Measurements from ENCODE around the gene MPRIP.

Gene MPRIP

DNA sequence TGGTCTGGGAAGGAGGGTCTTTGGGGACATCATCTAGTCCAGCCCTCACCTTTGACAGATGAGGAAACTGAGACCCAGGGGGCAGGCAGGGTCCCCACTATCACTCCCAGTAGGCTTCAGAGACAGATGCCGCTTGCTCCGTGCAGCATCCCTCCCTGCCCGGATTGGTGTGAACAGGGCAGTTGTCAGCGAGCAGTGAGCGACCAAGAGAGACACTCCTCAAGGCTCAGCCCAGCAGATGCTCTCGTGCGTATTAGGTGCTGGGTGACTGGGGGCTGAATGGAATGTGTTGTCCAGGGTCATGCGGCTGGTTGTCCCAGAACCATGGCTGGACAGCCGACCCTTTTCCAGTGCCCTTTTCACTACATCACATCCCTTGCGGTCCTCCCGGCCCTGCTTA lies 49.0 kb downstream of the MPRIP start:
- no peak for DNase-seq
- Histone ChIP-seq H3K4ac (ENCODE audit: low read depth, low read length) (no peak overlapping the region), H3K27ac (ENCODE audit: low read depth, low read length) (no peak overlapping the region), H2AK5ac (ENCODE audit: low read length) (no peak overlapping the region), H3K4me1 (ENCODE audit: control insufficient read depth in 1 of 2, insufficient read depth in 2 of 2, low read length in 2 of 2) (peaks cover 9% of the 10 kb centered on the region in 2 experiments), H3K4me2 (ENCODE audit: low read length) (no peak overlapping the region), H2BK5ac (ENCODE audit: low read depth, low read length, poor library complexity) (no peak overlapping the region), H2BK12ac (ENCODE audit: low read length) (no peak overlapping the region), H3K36me3 (ENCODE audit: control insufficient read depth in 1 of 2, insufficient read depth in 2 of 2, low read length in 2 of 2) (peaks cover 36 to 44% of the 10 kb centered on the region in 2 experiments), H3K14ac (ENCODE audit: low read length) (no peak overlapping the region), H4K8ac (ENCODE audit: low read depth, low read length) (no peak overlapping the region), H4K12ac (ENCODE audit: low read depth, low read length) (no peak overlapping the region), H2BK120ac (ENCODE audit: insufficient read depth, low read length, poor library complexity) (no peak overlapping the region), H3K23ac (ENCODE audit: low read length) (no peak overlapping the region), H3K9me3 (ENCODE audit: insufficient read depth, low read depth, low read length) (peaks cover 5% of the 10 kb centered on the region), H3K18ac (ENCODE audit: low read length) (no peak overlapping the region), H3K79me1 (ENCODE audit: low read length) (no peaks in the 10 kb centered on the region), H3K4me3 (ENCODE audit: low read depth, low read length) (no peak overlapping the region), H3K9ac (ENCODE audit: low read length) (no peak overlapping the region), H2AFZ (ENCODE audit: insufficient read depth, low read length, poor library complexity) (no peak overlapping the region), H3K27me3 (ENCODE audit: insufficient read depth, low read length) (no peaks in the 10 kb centered on the region), H3K79me2 (ENCODE audit: control insufficient read depth, insufficient read depth, low read length, poor library complexity) (peaks cover 7% of the 10 kb centered on the region), H4K91ac (ENCODE audit: low read depth, low read length) (no peak overlapping the region)
- WGBS (ENCODE audit: extremely low coverage, insufficient coverage, insufficient read length): no CpG with 5 or more reads among the region's 11 CpGs

DNA sequence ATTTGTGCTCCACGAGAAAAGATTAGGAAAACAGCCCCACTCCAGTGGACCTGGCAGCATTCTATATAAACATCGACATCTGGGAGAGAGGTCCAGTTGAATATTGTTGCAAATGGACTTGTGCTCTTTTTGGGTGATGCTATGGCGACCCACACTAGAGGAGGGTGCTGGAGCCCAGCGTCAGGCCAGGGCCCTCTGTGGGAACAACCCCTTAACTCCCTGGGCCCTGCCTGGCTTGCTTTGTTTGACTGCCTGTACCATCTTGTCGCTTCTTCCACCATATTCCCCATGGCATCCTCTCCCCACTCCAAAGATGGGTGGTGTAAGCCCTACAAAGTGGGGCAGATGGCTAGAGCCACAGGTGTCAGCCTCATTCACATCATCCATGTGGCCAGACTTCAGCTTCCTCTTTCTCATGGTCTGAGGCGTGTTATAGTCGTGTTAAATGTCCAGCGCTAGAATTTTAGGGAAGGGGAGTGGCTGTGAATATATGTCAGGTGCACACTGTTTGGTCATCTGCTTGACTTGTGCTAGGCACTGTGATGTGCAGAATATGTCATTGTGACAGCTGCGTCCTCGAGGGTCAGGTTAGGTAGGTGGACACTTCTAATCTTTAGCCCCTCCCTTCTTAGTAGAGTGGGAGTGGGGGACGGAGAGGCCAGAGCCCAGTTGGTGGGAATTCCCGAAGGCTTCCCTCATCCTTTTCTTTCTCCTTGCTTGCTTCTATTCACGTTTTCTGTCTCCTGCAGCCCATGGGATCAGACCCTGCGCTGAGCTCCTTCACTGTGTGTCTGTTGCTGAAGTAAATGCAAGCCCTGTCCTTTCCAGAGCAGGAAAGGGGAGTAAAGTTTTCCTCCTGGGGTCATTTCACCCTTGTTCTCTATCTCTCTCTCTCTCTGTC lies 49.8 kb downstream of the MPRIP start:
- no peak overlapping the region for H3K14ac ChIP-seq (ENCODE audit: low read length)
- no peak overlapping the region for H3K4me2 ChIP-seq (ENCODE audit: low read length)
- no peak overlapping the region for H4K8ac ChIP-seq (ENCODE audit: low read depth, low read length)
- H3K79me1 ChIP-seq (ENCODE audit: low read length): no peaks in the 10 kb centered on the region
- H3K9ac ChIP-seq (ENCODE audit: low read length): no peak overlapping the region
- H2AK5ac ChIP-seq (ENCODE audit: low read length): no peak overlapping the region
- H4K12ac ChIP-seq (ENCODE audit: low read depth, low read length): no peak overlapping the region
- H3K27ac ChIP-seq (ENCODE audit: low read depth, low read length): no peak overlapping the region
- peaks cover 37 to 40% of the 10 kb centered on the region in 2 experiments for H3K36me3 ChIP-seq (ENCODE audit: control insufficient read depth in 1 of 2, insufficient read depth in 2 of 2, low read length in 2 of 2)
- no peak for DNase-seq
- no peak overlapping the region for H3K4ac ChIP-seq (ENCODE audit: low read depth, low read length)
- peaks cover 8% of the 10 kb centered on the region for H3K79me2 ChIP-seq (ENCODE audit: control insufficient read depth, insufficient read depth, low read length, poor library complexity)
- peaks cover 9 to 13% of the 10 kb centered on the region in 2 experiments for H3K4me1 ChIP-seq (ENCODE audit: control insufficient read depth in 1 of 2, insufficient read depth in 2 of 2, low read length in 2 of 2)
- H2AFZ ChIP-seq (ENCODE audit: insufficient read depth, low read length, poor library complexity): no peak overlapping the region
- H2BK5ac ChIP-seq (ENCODE audit: low read depth, low read length, poor library complexity): no peak overlapping the region
- no peak overlapping the region for H3K18ac ChIP-seq (ENCODE audit: low read length)
- no peak overlapping the region for H3K4me3 ChIP-seq (ENCODE audit: low read depth, low read length)
- H3K23ac ChIP-seq (ENCODE audit: low read length): no peak overlapping the region
- no peak overlapping the region for H4K91ac ChIP-seq (ENCODE audit: low read depth, low read length)
- WGBS (ENCODE audit: extremely low coverage, insufficient coverage, insufficient read length): no CpG with 5 or more reads among the region's 14 CpGs
- H2BK120ac ChIP-seq (ENCODE audit: insufficient read depth, low read length, poor library complexity): no peak overlapping the region
- no peak overlapping the region for H2BK12ac ChIP-seq (ENCODE audit: low read length)
- no peaks in the 10 kb centered on the region for H3K27me3 ChIP-seq (ENCODE audit: insufficient read depth, low read length)
- peaks cover 5% of the 10 kb centered on the region for H3K9me3 ChIP-seq (ENCODE audit: insufficient read depth, low read depth, low read length)

DNA sequence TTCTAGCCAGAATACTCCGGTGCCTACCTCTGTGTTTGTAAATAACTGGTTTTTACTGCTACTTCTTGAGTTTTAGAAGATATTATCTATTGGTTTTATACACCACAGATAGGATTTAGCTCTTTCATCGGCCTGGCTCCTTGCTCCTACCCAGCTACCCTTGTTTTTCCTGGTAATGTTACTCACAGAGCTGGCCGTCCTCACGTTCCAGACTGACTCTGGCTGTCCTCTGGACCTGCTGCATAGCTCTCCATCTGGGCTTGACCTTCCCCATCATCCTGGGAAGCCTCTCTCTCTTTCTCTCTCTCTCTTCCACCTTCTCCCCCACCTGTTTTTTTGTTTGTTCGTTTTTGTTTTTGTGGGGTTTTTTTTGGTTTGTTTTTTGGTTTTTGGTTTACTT lies 51.5 kb downstream of the MPRIP start:
- Histone ChIP-seq H4K91ac (ENCODE audit: low read depth, low read length) (no peak overlapping the region), H4K8ac (ENCODE audit: low read depth, low read length) (no peak overlapping the region), H3K23ac (ENCODE audit: low read length) (no peak overlapping the region), H3K27ac (ENCODE audit: low read depth, low read length) (no peak overlapping the region), H3K4me2 (ENCODE audit: low read length) (no peak overlapping the region), H3K36me3 (ENCODE audit: control insufficient read depth in 1 of 2, insufficient read depth in 2 of 2, low read length in 2 of 2) (peaks cover 31 to 33% of the 10 kb centered on the region in 2 experiments), H3K9me3 (ENCODE audit: insufficient read depth, low read depth, low read length) (peaks cover 5% of the 10 kb centered on the region), H2BK5ac (ENCODE audit: low read depth, low read length, poor library complexity) (no peak overlapping the region), H4K12ac (ENCODE audit: low read depth, low read length) (no peak overlapping the region), H3K4me1 (ENCODE audit: control insufficient read depth in 1 of 2, insufficient read depth in 2 of 2, low read length in 2 of 2) (peaks cover 14 to 20% of the 10 kb centered on the region in 2 experiments), H3K79me1 (ENCODE audit: low read length) (no peaks in the 10 kb centered on the region), H3K27me3 (ENCODE audit: insufficient read depth, low read length) (no peaks in the 10 kb centered on the region), H3K4me3 (ENCODE audit: low read depth, low read length) (no peak overlapping the region), H3K14ac (ENCODE audit: low read length) (no peak overlapping the region), H3K4ac (ENCODE audit: low read depth, low read length) (no peak overlapping the region), H2BK120ac (ENCODE audit: insufficient read depth, low read length, poor library complexity) (no peak overlapping the region), H2AFZ (ENCODE audit: insufficient read depth, low read length, poor library complexity) (no peak overlapping the region), H3K9ac (ENCODE audit: low read length) (no peak overlapping the region), H3K18ac (ENCODE audit: low read length) (no peak overlapping the region), H2BK12ac (ENCODE audit: low read length) (no peak overlapping the region), H3K79me2 (ENCODE audit: control insufficient read depth, insufficient read depth, low read length, poor library complexity) (peaks cover 13% of the 10 kb centered on the region), H2AK5ac (ENCODE audit: low read length) (no peak overlapping the region)
- WGBS (ENCODE audit: extremely low coverage, insufficient coverage, insufficient read length): no CpG with 5 or more reads among the region's 5 CpGs
- DNase-seq: no peak

DNA sequence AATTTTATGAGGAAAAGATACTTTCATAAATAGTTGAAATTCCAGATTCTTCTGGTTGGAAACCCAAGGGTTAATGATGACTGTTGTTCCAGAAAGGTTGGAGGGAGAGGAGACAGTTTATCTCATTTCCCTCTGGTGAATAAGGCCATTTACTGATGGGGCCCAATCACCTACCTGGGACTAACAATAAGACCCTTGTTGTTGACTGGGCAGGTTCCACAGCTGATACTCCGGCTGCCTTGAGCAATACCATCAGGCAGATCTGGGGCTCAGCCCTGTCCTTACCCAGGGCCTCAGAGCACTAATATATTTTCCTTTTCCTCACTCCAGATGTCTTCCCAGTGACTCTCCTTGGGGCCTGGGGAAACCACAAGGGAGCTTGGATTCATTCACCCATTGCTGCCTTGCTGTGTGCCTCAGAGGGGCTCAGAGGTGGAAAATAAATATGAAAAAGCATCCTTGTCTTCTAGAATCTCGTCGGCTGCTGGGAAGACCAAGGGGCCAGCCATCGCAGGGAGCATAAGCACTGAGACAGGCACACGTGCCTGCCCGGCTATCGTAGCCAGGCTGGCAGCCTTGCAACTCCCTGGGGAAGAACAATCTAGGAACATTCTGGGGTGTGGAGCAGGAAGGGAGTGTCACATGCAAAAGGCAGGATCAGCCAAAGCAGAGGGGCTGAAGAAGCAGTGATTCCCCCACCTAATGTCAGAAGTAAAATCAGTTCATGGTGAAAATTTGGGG lies 54.4 kb downstream of the MPRIP start:
- Histone ChIP-seq H3K18ac (ENCODE audit: low read length) (peak overlapping the region; percentile 14), H3K4me3 (ENCODE audit: low read depth, low read length) (peak overlapping the region; percentile 3), H3K14ac (ENCODE audit: low read length) (no peak overlapping the region), H4K91ac (ENCODE audit: low read depth, low read length) (no peak overlapping the region), H2BK120ac (ENCODE audit: insufficient read depth, low read length, poor library complexity) (no peak overlapping the region), H3K4ac (ENCODE audit: low read depth, low read length) (peak overlapping the region; percentile 9), H2BK5ac (ENCODE audit: low read depth, low read length, poor library complexity) (no peak overlapping the region), H3K9ac (ENCODE audit: low read length) (peak overlapping the region; percentile 20), H3K4me1 (ENCODE audit: control insufficient read depth in 1 of 2, insufficient read depth in 2 of 2, low read length in 2 of 2) (peaks cover 14 to 24% of the 10 kb centered on the region in 2 experiments), H3K36me3 (ENCODE audit: control insufficient read depth in 1 of 2, insufficient read depth in 2 of 2, low read length in 2 of 2) (peaks cover 13 to 16% of the 10 kb centered on the region in 2 experiments), H2BK12ac (ENCODE audit: low read length) (no peak overlapping the region), H2AFZ (ENCODE audit: insufficient read depth, low read length, poor library complexity) (peak overlapping the region; percentile 11), H3K79me2 (ENCODE audit: control insufficient read depth, insufficient read depth, low read length, poor library complexity) (peaks cover 13% of the 10 kb centered on the region), H4K8ac (ENCODE audit: low read depth, low read length) (no peak overlapping the region), H3K79me1 (ENCODE audit: low read length) (no peaks in the 10 kb centered on the region), H3K23ac (ENCODE audit: low read length) (no peak overlapping the region), H3K27ac (ENCODE audit: low read depth, low read length) (peak overlapping the region; percentile 6), H3K9me3 (ENCODE audit: insufficient read depth, low read depth, low read length) (no peaks in the 10 kb centered on the region), H3K27me3 (ENCODE audit: insufficient read depth, low read length) (no peaks in the 10 kb centered on the region), H3K4me2 (ENCODE audit: low read length) (no peak overlapping the region), H2AK5ac (ENCODE audit: low read length) (no peak overlapping the region), H4K12ac (ENCODE audit: low read depth, low read length) (no peak overlapping the region)
- WGBS (ENCODE audit: extremely low coverage, insufficient coverage, insufficient read length): no CpG with 5 or more reads among the region's 7 CpGs
- DNase-seq: no peak

Data from trophoblast cell (in vitro differentiated cells and primary cell).